ENCODE data around the gene CD53. TPM values are rescaled to one million over a fixed set of nuclear protein-coding genes. Genes with fewer than 3 reads are reported as not detected.

CD53 gene
- total RNA-seq, 1 experiment from 2014 or later: not detected

DNA sequence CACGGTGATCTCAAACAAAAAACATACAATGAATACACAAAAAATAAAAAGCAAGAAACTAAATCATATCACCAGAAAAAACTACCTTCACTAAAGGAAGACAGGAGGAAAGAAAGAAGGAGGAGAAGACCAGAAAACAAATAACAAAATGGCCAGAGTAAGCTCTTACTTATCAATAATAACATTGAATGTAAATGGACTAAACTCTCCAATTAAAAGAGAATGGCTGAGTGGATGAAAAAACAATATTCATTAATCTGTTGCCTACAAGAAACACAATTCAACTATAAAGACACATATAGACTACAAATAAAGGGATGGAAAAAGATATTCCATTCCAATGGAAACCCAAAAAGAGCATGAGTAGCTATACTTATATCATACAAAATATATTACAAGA lies 63.6 kb downstream of the CD53 start:
- H3K4me3 ChIP-seq (ENCODE audit: low read length): no peak overlapping the region
- H3K9me3 ChIP-seq (ENCODE audit: low read length): no peaks in the 10 kb centered on the region
- no TSS peak for BruUV-seq (replicated peaks)
- H3K4me1 ChIP-seq (ENCODE audit: insufficient read depth, low read length): no peaks in the 10 kb centered on the region
- H4K20me1 ChIP-seq (ENCODE audit: low read length): no peaks in the 10 kb centered on the region
- H3K27ac ChIP-seq (ENCODE audit: low read length): no peak overlapping the region
- H2AFZ ChIP-seq (ENCODE audit: low read length): no peak overlapping the region
- DNase-seq (no peak), ATAC-seq (no peak)
- intact Hi-C loops (cut with micrococcal nuclease): no loop called here
- H3K27me3 ChIP-seq (ENCODE audit: low read length): no peaks in the 10 kb centered on the region
- POLR2A ChIA-PET (ENCODE audit: unreplicated experiment): interaction anchor here (0.6 kb wide), 1 partner anchor 516 kb away, joined by 3 read pairs; no protein-coding TSS in a partner anchor
- no peak overlapping the region for H3K4me2 ChIP-seq (ENCODE audit: low read length)
- H3K9me2 ChIP-seq (replicated peaks; ENCODE audit: low read length): no peaks in the 10 kb centered on the region
- H3K36me3 ChIP-seq (ENCODE audit: low read depth, low read length): no peaks in the 10 kb centered on the region
- TF ChIP-seq EZH2phosphoT487 (IDR thresholded peaks at IDR 0.05; ENCODE audit: borderline replicate concordance, low read length) (no peak), EZH2 (IDR thresholded peaks at IDR 0.05; ENCODE audit: low read length, unreplicated experiment) (no peak)
- TF ChIP-seq, protein P1, sequence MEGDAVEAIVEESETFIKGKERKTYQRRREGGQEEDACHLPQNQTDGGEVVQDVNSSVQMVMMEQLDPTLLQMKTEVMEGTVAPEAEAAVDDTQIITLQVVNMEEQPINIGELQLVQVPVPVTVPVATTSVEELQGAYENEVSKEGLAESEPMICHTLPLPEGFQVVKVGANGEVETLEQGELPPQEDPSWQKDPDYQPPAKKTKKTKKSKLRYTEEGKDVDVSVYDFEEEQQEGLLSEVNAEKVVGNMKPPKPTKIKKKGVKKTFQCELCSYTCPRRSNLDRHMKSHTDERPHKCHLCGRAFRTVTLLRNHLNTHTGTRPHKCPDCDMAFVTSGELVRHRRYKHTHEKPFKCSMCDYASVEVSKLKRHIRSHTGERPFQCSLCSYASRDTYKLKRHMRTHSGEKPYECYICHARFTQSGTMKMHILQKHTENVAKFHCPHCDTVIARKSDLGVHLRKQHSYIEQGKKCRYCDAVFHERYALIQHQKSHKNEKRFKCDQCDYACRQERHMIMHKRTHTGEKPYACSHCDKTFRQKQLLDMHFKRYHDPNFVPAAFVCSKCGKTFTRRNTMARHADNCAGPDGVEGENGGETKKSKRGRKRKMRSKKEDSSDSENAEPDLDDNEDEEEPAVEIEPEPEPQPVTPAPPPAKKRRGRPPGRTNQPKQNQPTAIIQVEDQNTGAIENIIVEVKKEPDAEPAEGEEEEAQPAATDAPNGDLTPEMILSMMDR (conservative IDR thresholded peaks at IDR 0.05; ENCODE audit: low read depth, low read length): no peak
- no peaks in the 10 kb centered on the region for H3F3A ChIP-seq (ENCODE audit: low read length, unreplicated experiment)
- no peaks in the 10 kb centered on the region for H3K79me2 ChIP-seq (ENCODE audit: low read length)
- CTCF ChIA-PET: no interaction called here
- no peak overlapping the region for H3K9ac ChIP-seq (ENCODE audit: low read length)

DNA sequence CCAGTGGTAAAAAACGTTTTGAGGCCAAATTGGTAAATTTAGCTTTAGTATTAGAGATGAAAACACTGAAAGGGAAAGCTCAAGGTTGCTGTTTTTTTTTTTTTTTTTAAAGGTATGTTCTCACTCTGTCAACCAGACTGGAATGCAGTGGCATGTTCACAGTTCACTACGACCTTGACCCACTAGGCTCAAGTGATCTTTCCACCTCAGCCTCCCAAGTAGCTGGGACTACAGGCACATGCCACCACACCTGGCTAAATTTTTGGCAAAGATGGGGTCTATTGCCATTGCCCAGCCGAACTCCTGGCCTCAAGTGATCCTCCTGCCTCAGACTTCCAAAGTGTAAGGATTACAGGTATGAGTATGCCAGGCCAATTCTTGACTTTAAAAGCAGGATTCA lies 71.9 kb downstream of the CD53 start:
- TF ChIP-seq, protein P1 (conservative IDR thresholded peaks at IDR 0.05; ENCODE audit: low read depth, low read length): no peak
- TF ChIP-seq EZH2phosphoT487 (IDR thresholded peaks at IDR 0.05; ENCODE audit: borderline replicate concordance, low read length) (no peak), EZH2 (IDR thresholded peaks at IDR 0.05; ENCODE audit: low read length, unreplicated experiment) (no peak)
- Histone ChIP-seq H3K9me3 (ENCODE audit: low read length) (no peaks in the 10 kb centered on the region), H3K79me2 (ENCODE audit: low read length) (no peaks in the 10 kb centered on the region), H4K20me1 (ENCODE audit: low read length) (no peaks in the 10 kb centered on the region), H3K4me3 (ENCODE audit: low read length) (no peak overlapping the region), H2AFZ (ENCODE audit: low read length) (no peak overlapping the region), H3K4me1 (ENCODE audit: insufficient read depth, low read length) (peaks cover 6% of the 10 kb centered on the region; the same call in 1 of the 2 replicates), H3K27me3 (ENCODE audit: low read length) (no peaks in the 10 kb centered on the region), H3K36me3 (ENCODE audit: low read depth, low read length) (peaks cover 30% of the 10 kb centered on the region), H3K4me2 (ENCODE audit: low read length) (no peak overlapping the region), H3K9me2 (replicated peaks; ENCODE audit: low read length) (no peaks in the 10 kb centered on the region), H3K27ac (ENCODE audit: low read length) (no peak overlapping the region), H3K9ac (ENCODE audit: low read length) (no peak overlapping the region), H3F3A (ENCODE audit: low read length, unreplicated experiment) (no peaks in the 10 kb centered on the region)
- POLR2A ChIA-PET (ENCODE audit: unreplicated experiment): no interaction called here
- CTCF ChIA-PET: no interaction called here
- intact Hi-C loops (cut with micrococcal nuclease): no loop called here
- BruUV-seq (replicated peaks): no TSS peak
- ATAC-seq (no peak), DNase-seq (no peak)

DNA sequence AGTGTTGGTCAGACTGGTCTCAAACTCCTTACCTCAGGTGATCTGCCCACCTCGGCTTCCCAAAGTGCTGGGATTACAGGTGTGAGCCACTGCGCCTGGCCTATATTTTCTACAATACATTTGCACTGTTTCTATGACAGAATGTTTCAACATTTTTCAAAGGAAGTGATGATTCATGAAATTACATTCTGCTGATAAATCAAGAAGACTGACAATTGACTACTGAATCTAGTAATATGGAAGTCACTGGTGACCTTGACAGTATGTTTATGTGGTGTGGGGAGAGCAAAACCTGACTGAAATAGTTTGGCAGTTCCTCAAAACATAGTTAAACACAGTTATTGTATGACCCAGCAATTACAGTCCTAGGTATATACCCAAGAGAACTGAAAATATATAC lies 72.7 kb downstream of the CD53 start:
- peaks cover 38% of the 10 kb centered on the region for H3K36me3 ChIP-seq (ENCODE audit: low read depth, low read length)

More for the DNA sequence above, 72.7 kb downstream of the CD53 start:
- H3K9me3 ChIP-seq (ENCODE audit: low read length): no peaks in the 10 kb centered on the region
- intact Hi-C loops (cut with micrococcal nuclease): no loop called here
- H3K27ac ChIP-seq (ENCODE audit: low read length): no peak overlapping the region
- H3K4me1 ChIP-seq (ENCODE audit: insufficient read depth, low read length): peaks cover 6% of the 10 kb centered on the region; the same call in 1 of the 2 replicates
- no peak overlapping the region for H2AFZ ChIP-seq (ENCODE audit: low read length)
- H3K79me2 ChIP-seq (ENCODE audit: low read length): no peaks in the 10 kb centered on the region
- no TSS peak for BruUV-seq (replicated peaks)
- peak; percentile 6 for DNase-seq
- H3K9ac ChIP-seq (ENCODE audit: low read length): no peak overlapping the region
- ChIA-PET CTCF (no interaction called here), POLR2A (ENCODE audit: unreplicated experiment) (no interaction called here)
- no peaks in the 10 kb centered on the region for H4K20me1 ChIP-seq (ENCODE audit: low read length)
- H3F3A ChIP-seq (ENCODE audit: low read length, unreplicated experiment): no peaks in the 10 kb centered on the region
- no peaks in the 10 kb centered on the region for H3K27me3 ChIP-seq (ENCODE audit: low read length)
- no peak overlapping the region for H3K4me3 ChIP-seq (ENCODE audit: low read length)
- no peak; the same call in 1 of the 2 replicates for ATAC-seq
- no peaks in the 10 kb centered on the region for H3K9me2 ChIP-seq (replicated peaks; ENCODE audit: low read length)
- no peak overlapping the region for H3K4me2 ChIP-seq (ENCODE audit: low read length)
- TF ChIP-seq EZH2 (IDR thresholded peaks at IDR 0.05; ENCODE audit: low read length, unreplicated experiment): no peak
- TF ChIP-seq EZH2phosphoT487 (IDR thresholded peaks at IDR 0.05; ENCODE audit: borderline replicate concordance, low read length): no peak
- TF ChIP-seq, protein P1 (conservative IDR thresholded peaks at IDR 0.05; ENCODE audit: low read depth, low read length): no peak

Measured in PC-3 (cell line).